GM10248 (cell line): ENCODE data around the gene PCSK5.
"Not testable (repeated sequence)": the region's sequence is repeated elsewhere in the genome, so short reads cannot be mapped to it uniquely, and the experiment has no call there.

ENCODE experiments used
- CTCF ChIA-PET: fragments of 300-600 bp; sonication (Branson Sonifier 250); formaldehyde crosslinking; extraction: SDS; loops from one replicate; lab custom pipeline; 2021; ENCODE audit warnings: antibody characterized with exemption; lab: Yijun Ruan, JAX
- POLR2A ChIA-PET: fragments of 350-650 bp; sonication (Branson Sonifier 250); formaldehyde crosslinking; extraction: SDS; loops from one replicate; lab custom pipeline; 2020; ENCODE audit warnings: antibody characterized with exemption; lab: Yijun Ruan, JAX
- DNase-seq: peaks from one replicate; pipeline ENCODE4 v3.0.0; 2012; ENCODE audit errors: extremely low spot score
- TF ChIP-seq, protein P1 (sequence below): IDR thresholded peaks from 2 replicates; pipeline ENCODE4 v1.5.1; 2012; ENCODE audit warnings: mild to moderate bottlenecking, low read depth; ENCODE audit errors: extremely low read depth, missing control alignments, control extremely low read depth

The PCSK5 gene

DNA sequence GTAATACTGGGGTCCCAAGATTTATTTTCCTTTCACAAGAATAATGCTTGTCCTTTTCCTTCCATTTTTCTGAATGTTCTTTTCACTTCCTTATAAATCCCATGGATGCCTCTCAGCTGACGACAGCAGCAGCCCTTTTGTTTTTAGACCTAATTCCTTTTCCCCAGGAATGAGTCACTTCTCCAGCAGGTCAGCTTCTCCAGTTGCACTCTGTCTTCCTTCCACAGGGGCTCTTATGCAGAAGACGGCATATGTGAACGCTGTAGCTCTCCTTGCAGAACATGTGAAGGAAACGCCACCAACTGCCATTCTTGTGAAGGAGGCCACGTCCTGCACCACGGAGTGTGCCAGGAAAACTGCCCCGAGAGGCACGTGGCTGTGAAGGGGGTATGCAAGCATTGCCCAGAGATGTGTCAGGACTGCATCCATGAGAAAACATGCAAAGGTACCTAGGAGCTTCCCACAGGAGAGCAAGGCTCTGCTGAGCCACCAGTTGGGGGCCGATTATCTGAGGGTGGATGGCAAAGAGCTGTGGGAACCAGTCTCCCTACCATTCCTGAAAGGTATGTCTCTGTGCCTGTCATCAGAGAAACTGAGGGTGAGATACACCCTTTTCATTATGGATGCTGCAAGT lies 430.8 kb downstream of the PCSK5 start:
- no peak for DNase-seq
- ChIA-PET POLR2A (no interaction called here), CTCF (interaction anchor here (1.6 to 1.8 kb wide), 2 partner anchors 8 to 18 kb away, joined by 4 read pairs; no protein-coding TSS in a partner anchor)
- TF ChIP-seq, protein P1, sequence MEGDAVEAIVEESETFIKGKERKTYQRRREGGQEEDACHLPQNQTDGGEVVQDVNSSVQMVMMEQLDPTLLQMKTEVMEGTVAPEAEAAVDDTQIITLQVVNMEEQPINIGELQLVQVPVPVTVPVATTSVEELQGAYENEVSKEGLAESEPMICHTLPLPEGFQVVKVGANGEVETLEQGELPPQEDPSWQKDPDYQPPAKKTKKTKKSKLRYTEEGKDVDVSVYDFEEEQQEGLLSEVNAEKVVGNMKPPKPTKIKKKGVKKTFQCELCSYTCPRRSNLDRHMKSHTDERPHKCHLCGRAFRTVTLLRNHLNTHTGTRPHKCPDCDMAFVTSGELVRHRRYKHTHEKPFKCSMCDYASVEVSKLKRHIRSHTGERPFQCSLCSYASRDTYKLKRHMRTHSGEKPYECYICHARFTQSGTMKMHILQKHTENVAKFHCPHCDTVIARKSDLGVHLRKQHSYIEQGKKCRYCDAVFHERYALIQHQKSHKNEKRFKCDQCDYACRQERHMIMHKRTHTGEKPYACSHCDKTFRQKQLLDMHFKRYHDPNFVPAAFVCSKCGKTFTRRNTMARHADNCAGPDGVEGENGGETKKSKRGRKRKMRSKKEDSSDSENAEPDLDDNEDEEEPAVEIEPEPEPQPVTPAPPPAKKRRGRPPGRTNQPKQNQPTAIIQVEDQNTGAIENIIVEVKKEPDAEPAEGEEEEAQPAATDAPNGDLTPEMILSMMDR: no peak

DNA sequence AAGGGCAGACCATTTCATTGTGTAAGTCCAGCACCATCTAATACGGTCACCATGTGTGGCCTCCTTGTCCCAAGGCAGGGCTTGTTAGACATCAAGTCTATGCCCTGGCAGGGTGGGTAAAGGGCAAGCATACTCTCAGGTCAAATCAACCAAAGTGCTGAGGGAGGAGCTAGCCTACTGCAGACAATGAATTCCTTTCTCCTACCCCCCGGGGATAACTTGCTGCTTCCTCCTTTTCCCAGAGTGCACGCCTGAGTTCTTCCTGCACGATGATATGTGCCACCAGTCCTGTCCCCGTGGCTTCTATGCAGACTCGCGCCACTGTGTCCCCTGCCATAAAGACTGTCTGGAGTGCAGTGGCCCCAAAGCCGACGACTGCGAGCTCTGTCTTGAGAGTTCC lies 432.3 kb downstream of the PCSK5 start:
- CTCF ChIA-PET: interaction anchor here (1.5 to 1.6 kb wide), 2 partner anchors 10 to 21 kb away, joined by 4 read pairs; no protein-coding TSS in a partner anchor
- no peak for DNase-seq
- POLR2A ChIA-PET: no interaction called here
- TF ChIP-seq, protein P1: no peak

DNA sequence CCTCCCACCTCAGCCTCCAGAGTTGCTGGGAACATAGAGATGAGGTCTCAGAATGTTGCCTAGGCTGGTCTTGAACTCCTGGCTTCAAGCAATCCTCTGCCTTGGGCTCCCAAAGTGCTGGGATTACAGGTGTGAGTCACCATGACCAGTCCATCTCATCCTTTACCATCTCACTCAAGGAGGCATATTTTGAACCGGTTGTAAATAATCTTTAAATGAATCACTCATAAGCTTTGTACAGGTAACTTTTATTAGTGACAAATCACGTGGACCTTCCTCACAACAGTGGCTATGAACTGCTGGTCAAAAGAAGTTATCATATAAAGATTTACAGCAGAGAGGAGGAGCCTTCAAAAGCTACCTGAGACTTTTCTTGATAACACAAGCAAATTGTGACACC lies 433.0 kb downstream of the PCSK5 start:
- ChIA-PET POLR2A (no interaction called here), CTCF (no interaction called here)
- DNase-seq: no peak
- TF ChIP-seq, protein P1: no peak

DNA sequence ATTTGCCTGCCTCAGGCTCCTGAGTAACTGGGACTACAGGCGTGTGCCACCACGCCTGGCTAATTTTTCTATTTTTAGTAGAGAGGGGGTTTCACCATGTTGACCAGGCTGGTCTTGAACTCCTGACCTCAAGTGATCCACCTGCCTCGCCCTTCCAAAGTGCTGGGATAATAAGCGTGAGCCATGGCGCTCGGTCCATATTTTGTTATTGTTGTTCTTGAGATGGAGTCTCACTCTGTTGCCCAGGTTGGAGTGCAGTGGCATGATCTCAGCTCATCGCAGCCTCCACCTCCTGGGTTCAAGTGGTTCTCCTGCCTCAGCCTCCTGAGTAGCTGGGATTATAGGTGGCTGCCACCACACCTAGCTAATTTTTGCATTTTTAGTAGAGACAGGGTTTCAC lies 433.6 kb downstream of the PCSK5 start:
- DNase-seq, CTCF ChIA-PET, POLR2A ChIA-PET: not testable (repeated sequence)

DNA sequence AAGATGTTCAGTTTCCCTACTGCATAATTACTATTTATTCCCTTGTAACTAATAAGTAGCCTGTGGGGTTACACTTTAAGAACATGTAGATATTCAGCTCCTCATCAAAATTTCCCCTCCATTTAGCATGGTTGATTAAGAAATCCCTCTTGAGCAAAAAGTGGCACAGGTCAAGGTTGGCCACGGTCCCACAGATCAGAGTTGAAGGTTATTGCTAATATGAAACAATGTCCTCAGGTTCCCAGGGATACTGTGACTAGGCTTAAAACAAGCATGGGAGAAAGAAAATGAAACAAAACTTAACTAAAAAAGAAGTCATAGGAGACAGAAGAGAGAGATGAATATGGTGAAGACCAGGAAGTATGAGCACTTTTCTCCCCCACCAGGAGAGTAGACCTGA lies 439.6 kb downstream of the PCSK5 start:
- no peak for DNase-seq
- CTCF ChIA-PET: no interaction called here
- POLR2A ChIA-PET: no interaction called here
- TF ChIP-seq, protein P1: no peak

DNA sequence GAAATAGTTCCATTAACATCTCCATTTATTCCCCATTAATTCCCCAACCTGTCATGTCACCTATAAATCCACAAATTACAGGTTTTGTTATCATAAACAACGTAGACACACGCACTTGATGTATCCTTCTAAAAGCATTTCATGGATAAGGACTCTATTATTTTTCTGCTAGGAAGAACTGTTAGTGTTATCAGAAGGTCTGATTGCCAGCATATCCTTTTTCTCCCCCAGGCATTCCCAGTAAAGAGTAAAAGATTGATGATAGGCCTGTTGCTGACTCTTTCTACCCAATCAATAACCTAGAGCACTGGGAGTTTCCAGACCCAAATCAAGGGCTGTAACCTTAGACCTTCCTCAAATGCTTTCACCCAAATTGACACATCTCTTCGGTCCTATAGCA lies 442.9 kb downstream of the PCSK5 start:
- ChIA-PET POLR2A (no interaction called here), CTCF (no interaction called here)
- no peak for DNase-seq
- TF ChIP-seq, protein P1: no peak

DNA sequence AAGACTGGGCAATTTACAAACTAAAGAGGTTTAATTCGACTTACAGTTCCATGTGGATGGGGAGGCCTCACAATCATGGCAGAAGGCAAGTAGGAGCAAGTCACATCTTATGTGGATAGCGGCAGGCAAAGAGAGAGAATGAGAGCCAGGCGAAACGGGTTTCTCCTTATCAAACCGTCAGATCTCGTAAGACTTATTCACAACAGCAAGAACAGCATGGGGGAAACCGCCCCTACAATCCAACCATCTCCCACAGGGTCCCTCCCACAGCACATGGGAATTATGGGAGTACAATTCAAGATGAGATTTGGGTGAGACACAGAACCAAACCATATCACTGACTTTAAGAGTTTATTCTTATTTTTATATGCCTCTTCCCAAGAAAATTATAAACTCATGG lies 443.5 kb downstream of the PCSK5 start:
- TF ChIP-seq, protein P1: no peak
- ChIA-PET CTCF (no interaction called here), POLR2A (no interaction called here)
- no peak for DNase-seq
